Ecto neural progenitor cell (in vitro differentiated cells): ENCODE measurements around the gene KCNJ6.
A peak's percentile ranks its signal among the peaks of the same experiment; 100 is the strongest.

Experiments used
- DNase-seq: peaks from one replicate; pipeline ENCODE4 v3.0.0-alpha.2; 2018; ENCODE audit warnings: low spot score

KCNJ6 gene

DNA sequence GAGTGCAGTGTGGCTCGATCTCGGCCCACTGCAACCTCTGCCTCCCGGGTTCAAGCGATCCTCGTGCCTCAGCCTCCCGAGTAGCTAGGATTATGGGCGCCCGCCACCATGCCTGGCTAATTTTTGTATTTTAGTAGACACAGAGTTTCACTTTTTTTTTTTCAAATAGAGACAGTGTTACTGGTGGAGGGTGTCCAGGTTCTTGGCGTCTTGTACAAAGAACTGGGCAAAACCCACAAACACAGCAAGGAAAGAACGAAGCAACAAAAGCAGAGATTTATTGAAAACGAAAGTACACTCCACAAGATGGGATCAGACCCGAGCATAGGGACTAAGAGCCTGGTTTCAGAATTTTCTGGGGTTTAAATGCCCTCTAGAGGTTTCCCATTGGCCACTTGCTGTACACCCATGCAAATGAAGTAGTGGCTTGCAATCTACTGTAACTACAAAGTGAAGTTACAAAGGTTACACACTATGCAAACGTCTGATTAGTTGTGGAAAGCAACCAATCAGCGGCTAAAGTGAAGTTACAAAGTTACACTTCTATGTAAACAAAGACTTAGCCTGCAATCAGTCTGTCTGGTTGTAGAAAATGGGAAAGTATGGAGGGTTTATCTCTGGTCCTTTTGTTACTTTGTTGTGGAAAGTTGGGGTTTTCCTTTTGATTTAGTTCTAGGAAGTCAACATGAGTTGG, 350.6 kb downstream of the KCNJ6 start:
- DNase-seq, result no peak

GRCh38 chr21:37564924-37565529, 351.2 kb downstream of the KCNJ6 start:
- DNase-seq, result no peak

- DNase-seq, result no peak
These were observed 351.8 kb downstream of the KCNJ6 start for GRCh38 chr21:37564341-37564923.

DNA sequence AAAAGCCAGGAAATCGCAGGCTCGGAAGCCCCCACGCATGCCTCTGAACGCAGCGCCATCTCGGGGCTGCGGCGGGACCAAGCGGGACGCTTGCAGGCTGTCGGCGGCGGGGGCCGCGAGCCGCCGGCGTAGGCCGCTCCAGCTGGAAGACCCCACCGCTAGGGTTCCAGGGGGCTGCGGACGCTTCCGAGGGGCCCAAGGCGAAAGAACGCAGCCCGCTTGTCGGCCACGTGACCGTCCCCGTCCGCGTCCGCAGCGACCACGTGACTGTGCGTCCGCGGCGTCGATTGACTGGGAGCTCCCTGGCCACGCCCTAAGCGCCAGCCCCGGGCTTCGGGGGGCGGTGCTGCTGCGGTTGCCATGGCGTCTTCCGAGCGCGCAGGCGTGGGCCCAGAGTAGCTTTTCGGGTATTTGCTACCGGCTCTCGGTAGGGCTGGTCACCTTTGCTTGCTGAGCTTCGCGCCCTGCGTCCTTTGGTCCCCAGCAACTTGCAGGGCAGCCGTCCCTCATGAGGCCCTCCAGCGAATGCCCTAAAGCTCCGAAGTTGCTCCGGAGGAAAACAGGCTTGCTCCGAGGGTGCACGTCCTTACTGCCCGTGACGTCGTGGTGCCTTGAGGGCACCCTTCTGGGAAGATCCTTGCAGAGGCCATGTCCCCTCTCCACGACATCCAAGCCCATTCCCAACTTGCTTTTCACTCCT, 352.5 kb downstream of the KCNJ6 start:
- DNase-seq, result peak; percentile 84

DNA sequence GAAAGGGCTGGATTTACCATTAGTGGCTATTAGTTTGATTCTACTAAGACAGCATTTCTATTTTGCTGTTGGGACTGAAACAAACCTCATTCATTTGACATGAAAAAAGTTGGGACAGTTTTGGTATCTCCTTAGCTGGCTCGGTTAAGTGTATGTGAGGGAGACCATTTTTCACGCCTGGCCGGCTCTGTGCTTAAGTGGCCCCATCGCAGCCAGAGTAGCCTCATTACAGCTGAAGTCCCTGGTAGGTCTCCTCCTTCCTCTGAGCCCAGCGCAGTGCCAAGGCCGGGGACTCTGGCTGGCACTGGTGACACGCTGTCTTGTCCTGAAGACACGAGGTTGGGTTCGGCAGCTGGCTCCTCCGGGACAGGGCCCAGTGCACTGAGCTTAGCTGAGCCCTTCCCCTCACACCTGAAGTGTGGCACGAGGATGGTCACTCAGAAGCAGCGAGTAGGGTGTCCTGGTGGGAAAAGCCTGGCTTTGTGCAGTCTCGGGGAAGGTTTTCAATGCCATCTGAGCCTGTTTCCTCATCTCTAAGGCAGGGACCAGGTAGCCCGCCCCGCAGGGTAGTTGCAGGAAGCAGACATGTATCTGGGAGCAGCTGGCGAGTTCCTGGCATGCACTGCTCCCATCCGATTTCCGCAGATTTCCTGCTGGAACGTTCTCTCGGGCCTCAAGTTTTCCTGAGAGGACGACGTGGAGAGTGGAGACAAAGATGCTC, 353.2 kb downstream of the KCNJ6 start:
- DNase-seq, result no peak

DNA sequence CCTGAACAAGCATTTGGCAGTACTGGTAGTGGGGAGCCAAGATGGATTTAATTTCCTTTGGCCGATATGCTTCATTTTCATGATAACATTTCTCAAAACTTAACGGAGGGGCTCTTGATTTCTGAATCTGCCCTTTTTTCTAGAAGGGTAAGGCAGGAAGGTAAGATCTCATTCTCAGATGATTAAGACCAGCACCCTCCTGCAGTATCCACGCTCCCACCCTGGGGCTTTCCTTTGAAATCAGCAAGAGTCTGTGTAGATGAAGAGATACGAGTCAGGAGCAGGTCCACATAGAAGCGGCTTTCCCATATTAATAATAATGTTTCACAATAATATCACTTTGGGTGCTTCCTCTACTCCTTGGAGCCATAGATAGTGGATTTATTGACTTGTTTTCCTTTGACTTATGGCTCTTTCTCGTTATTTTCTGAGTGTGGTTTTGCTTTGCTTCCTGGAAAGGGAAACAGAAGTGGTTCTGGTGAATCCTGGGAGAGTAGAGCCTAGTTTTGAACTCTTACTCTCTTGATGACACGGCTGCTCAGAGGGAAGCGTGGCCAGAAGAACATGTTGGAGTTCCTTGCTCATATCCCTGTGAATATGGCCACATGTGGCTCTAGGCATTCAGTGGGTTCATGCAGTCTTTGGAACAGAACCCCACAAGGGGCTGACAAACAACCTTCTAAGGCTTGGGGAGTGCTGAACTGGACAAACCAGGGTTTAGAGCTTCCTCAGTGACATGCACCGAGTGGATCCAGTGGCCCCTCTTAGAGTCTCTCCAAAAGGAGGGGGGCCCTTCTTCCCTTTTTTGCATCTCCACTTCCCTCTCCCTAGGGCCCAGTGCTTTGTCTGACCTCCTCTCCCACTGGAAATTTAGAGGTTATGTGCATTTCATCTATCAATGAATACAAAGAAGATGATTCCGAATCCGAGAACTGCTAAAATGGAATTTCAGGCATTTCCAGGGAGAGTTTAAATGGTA, 354.0 kb downstream of the KCNJ6 start:
- DNase-seq, result no peak

DNA sequence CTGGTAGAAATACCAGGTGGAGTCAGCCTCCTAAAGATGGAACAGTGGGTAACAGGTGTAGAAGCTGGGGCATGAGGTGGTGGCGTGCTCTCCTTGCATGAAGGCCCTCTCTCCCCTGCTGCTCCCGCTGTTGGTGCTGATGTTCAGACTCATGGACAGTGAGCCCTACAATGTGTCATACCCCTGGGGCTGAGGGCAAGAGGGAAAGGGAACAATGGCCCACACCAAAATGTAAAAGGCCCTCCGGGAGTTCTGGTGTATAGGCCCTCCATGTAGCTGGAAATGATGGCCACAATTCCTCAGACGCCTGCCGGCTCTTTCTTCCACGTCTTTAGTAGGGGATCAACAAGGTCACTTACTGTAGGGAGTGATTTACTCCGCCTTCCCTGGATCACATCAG, 354.8 kb downstream of the KCNJ6 start:
- DNase-seq, result no peak

DNA sequence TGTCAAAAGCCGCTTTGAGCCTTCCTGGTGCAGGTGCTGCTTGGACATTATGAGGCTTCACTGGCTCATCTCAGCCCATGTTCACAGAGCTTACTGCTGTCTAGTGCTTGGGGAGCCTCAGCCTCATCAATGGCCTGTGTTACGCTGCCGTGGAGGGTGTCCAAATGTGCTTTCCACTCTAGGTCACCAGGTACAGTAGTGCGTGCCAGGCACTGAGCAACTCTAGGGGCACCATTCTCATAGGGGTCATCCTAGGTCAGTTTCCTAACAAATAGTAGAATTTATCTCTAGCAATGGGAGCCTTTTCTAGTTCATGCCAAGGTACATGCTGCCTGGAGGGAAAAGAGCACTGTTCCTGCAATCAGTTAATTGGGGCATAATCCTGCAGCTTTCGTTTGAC, 355.9 kb downstream of the KCNJ6 start:
- no peak for DNase-seq

- DNase-seq, result no peak
These were observed 357.5 kb downstream of the KCNJ6 start for GRCh38 chr21:37558676-37559211.
